ENCODE data around the gene DHX8. TPM values are rescaled to one million over a fixed set of nuclear protein-coding genes. Genes with fewer than 3 reads are reported as not detected.

DHX8 gene
- polyA plus RNA-seq, 3 donors: 21.8 to 35.6 (median 26.5) TPM

DNA sequence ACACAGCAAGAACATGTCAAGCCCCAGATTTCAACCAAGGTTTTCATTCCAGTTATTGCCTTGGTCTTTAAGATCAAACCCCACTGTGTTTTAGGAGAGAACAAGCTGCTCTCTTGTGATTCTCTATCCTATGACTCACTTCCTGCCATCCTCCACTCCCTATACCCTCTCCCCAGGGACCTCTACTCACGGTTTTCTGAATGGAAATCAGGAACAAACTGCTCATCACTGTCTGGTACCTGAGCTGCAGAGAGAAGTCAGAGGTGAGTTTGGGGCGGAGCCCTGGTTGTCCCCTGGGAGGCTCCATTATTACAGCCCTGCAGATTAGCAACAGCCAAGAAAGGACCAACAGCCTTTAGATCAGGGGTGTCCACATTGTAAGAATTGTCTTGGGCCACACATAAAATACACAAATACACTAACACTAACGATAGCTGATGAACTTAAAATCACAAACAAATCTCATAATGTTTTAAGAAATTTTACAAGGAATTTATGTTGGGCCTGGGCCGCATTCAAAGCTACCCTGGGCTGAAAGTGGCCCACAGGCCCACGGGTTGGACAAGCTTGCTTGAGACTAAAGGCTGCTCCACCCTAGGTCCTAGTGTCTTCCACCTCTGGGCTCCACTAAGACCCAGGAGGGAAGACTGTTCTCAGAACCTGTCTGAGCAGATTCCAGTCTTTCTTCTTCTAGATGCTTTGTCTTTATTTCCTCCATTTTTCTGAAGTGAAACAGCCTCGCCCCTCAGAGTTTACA, 52.6 kb downstream of the DHX8 start:
- no peaks in the 10 kb centered on the region for H3K27me3 ChIP-seq (ENCODE audit: control insufficient read depth in 2 of 2, insufficient read depth in 2 of 2, low read length in 2 of 2)
- no peaks in the 10 kb centered on the region for H3K36me3 ChIP-seq (replicated peaks in 1 of 2; ENCODE audit: control insufficient read depth in 1 of 2, insufficient read depth in 2 of 2, low read length in 2 of 2)
- Mint-ChIP-seq H3K36me3 (no peaks in the 10 kb centered on the region), H3K9me3 (no peaks in the 10 kb centered on the region), H3K27me3 (ENCODE audit: low read depth in 3 of 3) (peaks cover 2 to 8% (median 6%) of the 10 kb centered on the region in 3 donors), H3K27ac (no peak overlapping the region), H3K4me3 (no peak overlapping the region), H3K4me1 (peaks cover 5% of the 10 kb centered on the region)
- WGBS (ENCODE audit: insufficient coverage): 100% methylated on average over 3 of the region's 6 CpGs
- no peak overlapping the region for H3K27ac ChIP-seq (ENCODE audit: low read depth in 1 of 2, low read length in 2 of 2)
- no peak overlapping the region for H3K4me3 ChIP-seq (replicated peaks in 1 of 3; ENCODE audit: low read depth in 2 of 3, low read length in 3 of 3)
- no peak overlapping the region for H3K9ac ChIP-seq (ENCODE audit: insufficient read depth, low read length, poor library complexity, severe bottlenecking)
- TF ChIP-seq, protein P1, sequence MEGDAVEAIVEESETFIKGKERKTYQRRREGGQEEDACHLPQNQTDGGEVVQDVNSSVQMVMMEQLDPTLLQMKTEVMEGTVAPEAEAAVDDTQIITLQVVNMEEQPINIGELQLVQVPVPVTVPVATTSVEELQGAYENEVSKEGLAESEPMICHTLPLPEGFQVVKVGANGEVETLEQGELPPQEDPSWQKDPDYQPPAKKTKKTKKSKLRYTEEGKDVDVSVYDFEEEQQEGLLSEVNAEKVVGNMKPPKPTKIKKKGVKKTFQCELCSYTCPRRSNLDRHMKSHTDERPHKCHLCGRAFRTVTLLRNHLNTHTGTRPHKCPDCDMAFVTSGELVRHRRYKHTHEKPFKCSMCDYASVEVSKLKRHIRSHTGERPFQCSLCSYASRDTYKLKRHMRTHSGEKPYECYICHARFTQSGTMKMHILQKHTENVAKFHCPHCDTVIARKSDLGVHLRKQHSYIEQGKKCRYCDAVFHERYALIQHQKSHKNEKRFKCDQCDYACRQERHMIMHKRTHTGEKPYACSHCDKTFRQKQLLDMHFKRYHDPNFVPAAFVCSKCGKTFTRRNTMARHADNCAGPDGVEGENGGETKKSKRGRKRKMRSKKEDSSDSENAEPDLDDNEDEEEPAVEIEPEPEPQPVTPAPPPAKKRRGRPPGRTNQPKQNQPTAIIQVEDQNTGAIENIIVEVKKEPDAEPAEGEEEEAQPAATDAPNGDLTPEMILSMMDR (IDR thresholded peaks at IDR 0.05): no peak
- no peaks in the 10 kb centered on the region for H3K9me3 ChIP-seq (replicated peaks in 1 of 2; ENCODE audit: control insufficient read depth in 1 of 2, insufficient read depth in 1 of 2, low read length in 2 of 2)
- no peaks in the 10 kb centered on the region for H4K20me1 ChIP-seq (ENCODE audit: insufficient read depth, low read length)
- no peaks in the 10 kb centered on the region for H3K79me2 ChIP-seq (ENCODE audit: insufficient read depth, low read length)
- no peaks in the 10 kb centered on the region for H3K4me1 ChIP-seq (ENCODE audit: control insufficient read depth in 1 of 2, insufficient read depth in 2 of 2, low read length in 2 of 2)
- H2AFZ ChIP-seq (ENCODE audit: insufficient read depth, low read depth, low read length, poor library complexity, severe bottlenecking): no peak overlapping the region
- H3K4me2 ChIP-seq (replicated peaks; ENCODE audit: extremely low read depth, low read length, poor library complexity, severe bottlenecking): no peak overlapping the region
- DNase-seq: peak in 1 of 3 donors; percentile 12
- intact Hi-C loops (cut with micrococcal nuclease): no loop called here

DNA sequence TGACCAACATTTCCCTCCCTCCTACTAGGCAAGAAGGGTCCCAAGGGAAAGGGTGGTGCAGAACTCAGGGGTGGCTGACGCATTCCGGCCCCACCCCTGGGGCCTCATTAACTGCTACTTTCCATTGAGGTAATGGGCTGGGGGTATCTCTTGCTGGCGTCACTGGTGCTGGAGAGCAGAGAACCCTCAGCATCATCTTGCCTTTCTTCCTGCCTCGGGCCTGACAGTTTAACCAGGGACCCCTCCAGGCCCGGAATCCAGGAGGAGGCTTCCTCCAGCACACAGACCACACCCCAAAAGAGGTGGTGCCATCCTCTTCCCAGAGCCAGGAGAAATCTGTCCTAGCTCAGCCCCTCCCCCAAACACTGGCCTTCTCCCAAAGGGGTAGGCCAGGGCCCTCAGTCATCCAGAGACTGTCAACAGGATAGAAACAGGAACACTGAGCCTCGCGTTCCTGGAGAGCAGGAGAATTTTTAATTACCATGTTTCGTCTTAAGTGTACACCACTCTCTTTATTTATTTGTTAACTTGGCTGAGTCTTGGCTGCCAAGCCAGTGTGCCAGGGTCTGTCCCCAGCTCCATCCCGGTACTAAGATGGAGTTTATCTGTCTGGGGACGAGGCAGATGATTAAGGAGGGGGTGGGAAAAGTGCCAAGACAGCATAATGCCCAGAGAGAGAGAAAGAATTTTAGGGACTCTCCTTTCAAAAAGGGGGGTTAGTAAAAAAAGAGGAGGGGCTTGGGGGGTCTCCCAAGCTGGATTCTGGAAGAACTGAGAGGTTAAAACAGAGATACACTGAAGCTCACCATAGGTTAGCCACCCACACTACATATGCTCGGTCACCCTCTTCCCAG, 57.3 kb downstream of the DHX8 start:
- Histone ChIP-seq H3K27me3 (ENCODE audit: control insufficient read depth in 2 of 2, insufficient read depth in 2 of 2, low read length in 2 of 2) (peaks cover 19 to 40% of the 10 kb centered on the region in 2 donors), H3K9ac (ENCODE audit: insufficient read depth, low read length, poor library complexity, severe bottlenecking) (no peak overlapping the region), H3K4me3 (replicated peaks in 1 of 3; ENCODE audit: low read depth in 2 of 3, low read length in 3 of 3) (no peak overlapping the region), H3K27ac (ENCODE audit: low read depth in 1 of 2, low read length in 2 of 2) (no peak overlapping the region), H4K20me1 (ENCODE audit: insufficient read depth, low read length) (peaks cover 7% of the 10 kb centered on the region), H2AFZ (ENCODE audit: insufficient read depth, low read depth, low read length, poor library complexity, severe bottlenecking) (no peak overlapping the region), H3K4me2 (replicated peaks; ENCODE audit: extremely low read depth, low read length, poor library complexity, severe bottlenecking) (no peak overlapping the region), H3K9me3 (replicated peaks in 1 of 2; ENCODE audit: control insufficient read depth in 1 of 2, insufficient read depth in 1 of 2, low read length in 2 of 2) (peaks cover 0 to 15% of the 10 kb centered on the region in 2 donors), H3K79me2 (ENCODE audit: insufficient read depth, low read length) (no peaks in the 10 kb centered on the region), H3K36me3 (replicated peaks in 1 of 2; ENCODE audit: control insufficient read depth in 1 of 2, insufficient read depth in 2 of 2, low read length in 2 of 2) (no peaks in the 10 kb centered on the region), H3K4me1 (ENCODE audit: control insufficient read depth in 1 of 2, insufficient read depth in 2 of 2, low read length in 2 of 2) (peaks cover 11 to 12% of the 10 kb centered on the region in 2 donors)
- no peak for DNase-seq
- TF ChIP-seq, protein P1 (IDR thresholded peaks at IDR 0.05): no peak
- intact Hi-C loops (cut with micrococcal nuclease): no loop called here
- Mint-ChIP-seq H3K4me3 (no peak overlapping the region), H3K36me3 (peaks cover 8 to 9% of the 10 kb centered on the region in 2 donors), H3K27me3 (ENCODE audit: low read depth in 3 of 3) (peaks cover 41 to 52% (median 41%) of the 10 kb centered on the region in 3 donors), H3K27ac (no peak overlapping the region), H3K4me1 (peaks cover 17% of the 10 kb centered on the region), H3K9me3 (peaks cover 0 to 5% (median 2%) of the 10 kb centered on the region in 7 donors)
- WGBS (ENCODE audit: insufficient coverage): 100% methylated on average over 3 of the region's 11 CpGs
